ENCODE measurements around the gene TEN1.
"Not testable (repeated sequence)": the region's sequence is repeated elsewhere in the genome, so short reads cannot be mapped to it uniquely, and the experiment has no call there.

The TEN1 gene

DNA sequence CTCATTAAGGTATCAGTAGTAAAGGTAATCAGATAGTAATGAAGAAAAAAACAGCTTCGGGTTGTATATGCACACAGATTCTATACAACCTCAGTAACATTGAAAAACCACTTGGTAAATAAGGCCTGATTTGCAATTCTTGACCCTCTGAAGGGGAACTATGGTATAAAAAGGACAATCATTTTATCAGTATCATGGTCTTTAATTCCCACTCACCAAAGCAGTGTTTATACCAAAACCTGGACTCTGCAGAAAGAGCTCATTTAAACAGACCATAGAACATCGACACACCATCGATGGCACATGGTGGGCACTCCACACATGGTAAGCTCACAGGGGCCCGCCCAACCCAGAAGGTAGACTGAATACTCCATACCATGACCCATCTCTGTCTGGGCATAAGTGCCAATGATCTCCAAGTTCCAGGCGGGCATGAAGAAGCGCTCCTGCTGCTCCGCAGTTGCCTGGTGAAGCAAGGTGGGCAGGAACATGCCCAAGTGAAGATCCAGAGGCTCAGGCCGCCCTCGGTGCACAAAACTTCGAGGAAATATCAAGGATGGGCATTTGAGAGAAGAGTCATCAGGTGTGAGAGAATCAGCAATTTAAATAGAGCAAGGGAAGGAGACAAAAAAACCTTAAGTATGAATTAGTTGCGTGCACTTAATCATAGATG is 19.1 kb upstream of the TEN1 start:
- H3K27me3 Mint-ChIP-seq, result no peaks in the 10 kb centered on the region
- no peak for DNase-seq
- no peak overlapping the region for H3K4me3 Mint-ChIP-seq
- peaks cover 42% of the 10 kb centered on the region for H3K36me3 Mint-ChIP-seq (ENCODE audit: low read depth)
- H3K9me3 Mint-ChIP-seq, result no peaks in the 10 kb centered on the region
- peaks cover 8% of the 10 kb centered on the region for H3K4me1 Mint-ChIP-seq (ENCODE audit: low read depth)
- H3K27ac Mint-ChIP-seq, result no peak overlapping the region

DNA sequence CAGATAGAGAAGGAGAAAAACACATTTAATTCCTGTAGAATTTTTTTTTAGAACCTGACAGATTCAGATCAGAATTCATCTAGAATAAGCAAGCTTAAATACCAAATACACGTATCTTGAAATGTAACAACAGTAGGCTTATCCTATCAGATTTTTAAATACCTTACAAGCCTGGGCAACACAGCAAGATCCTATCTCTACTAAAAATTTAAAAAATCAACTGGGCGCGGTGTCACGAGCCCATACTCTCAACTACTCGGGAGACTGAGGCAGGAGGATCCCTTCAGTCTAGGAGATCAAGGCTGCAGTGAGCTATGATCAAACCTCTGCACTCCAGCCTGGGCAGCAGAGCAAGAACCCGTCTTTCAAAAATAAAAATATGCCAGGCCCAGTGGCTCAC is 13.6 kb upstream of the TEN1 start:
- no peak for DNase-seq
- Mint-ChIP-seq H3K27ac (no peak overlapping the region), H3K36me3 (ENCODE audit: low read depth) (peaks cover 25% of the 10 kb centered on the region), H3K4me1 (ENCODE audit: low read depth) (peaks cover 15% of the 10 kb centered on the region), H3K27me3 (no peaks in the 10 kb centered on the region), H3K4me3 (no peak overlapping the region), H3K9me3 (no peaks in the 10 kb centered on the region)

DNA sequence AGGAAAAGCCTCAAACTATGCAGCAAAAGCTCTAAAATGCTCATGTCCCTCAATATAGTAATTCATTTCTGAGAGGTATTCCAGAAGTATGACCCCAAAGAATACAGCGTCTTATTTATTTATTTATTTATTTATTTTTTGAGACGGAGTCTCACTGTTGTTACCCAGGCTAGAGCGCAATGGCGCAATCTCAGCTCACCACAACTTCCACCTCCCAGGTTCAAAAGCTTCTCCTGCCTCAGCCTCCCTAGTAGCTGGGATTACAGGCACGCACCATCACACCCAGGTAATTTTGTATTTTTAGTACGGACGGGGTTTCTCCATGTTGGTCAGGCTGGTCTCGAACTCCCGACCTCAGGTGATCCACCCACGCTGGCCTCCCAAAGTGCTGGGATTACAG is 10.0 kb upstream of the TEN1 start:
- DNase-seq, H3K27me3 Mint-ChIP-seq, H3K9me3 Mint-ChIP-seq, H3K27ac Mint-ChIP-seq, H3K4me3 Mint-ChIP-seq: not testable (repeated sequence)
- peaks cover 22% of the 10 kb centered on the region for H3K4me1 Mint-ChIP-seq (ENCODE audit: low read depth)
- peaks cover 42% of the 10 kb centered on the region for H3K36me3 Mint-ChIP-seq (ENCODE audit: low read depth)

- H3K36me3 Mint-ChIP-seq (ENCODE audit: low read depth), result peaks cover 37% of the 10 kb centered on the region
- no peaks in the 10 kb centered on the region for H3K27me3 Mint-ChIP-seq
- H3K9me3 Mint-ChIP-seq, result no peaks in the 10 kb centered on the region
- H3K4me3 Mint-ChIP-seq, result no peak overlapping the region
- H3K4me1 Mint-ChIP-seq (ENCODE audit: low read depth), result peaks cover 21% of the 10 kb centered on the region
- H3K27ac Mint-ChIP-seq, result no peak overlapping the region
- DNase-seq, result no peak
Measured at GRCh38 chr17:75970011-75970523, 9.0 kb upstream of the TEN1 start.

DNA sequence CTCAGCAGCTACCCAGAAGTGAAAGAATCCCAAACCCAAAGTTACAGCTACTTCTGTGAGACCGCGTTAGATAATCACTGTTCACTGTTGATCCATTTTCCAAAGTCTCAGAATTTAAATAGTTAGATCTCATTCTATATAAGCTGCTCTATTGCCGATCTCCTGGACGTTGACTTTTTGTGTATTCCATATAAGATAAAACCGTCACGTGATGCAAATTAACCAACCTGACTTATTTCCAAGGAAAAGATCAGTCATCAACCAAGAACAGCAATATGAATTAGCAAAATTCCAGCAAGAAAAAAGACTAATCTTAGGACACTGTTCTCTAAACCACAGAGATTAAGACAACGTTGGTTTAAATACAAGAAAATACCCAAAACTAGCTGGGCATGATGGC is 8.4 kb upstream of the TEN1 start:
- H3K27ac Mint-ChIP-seq, result no peak overlapping the region
- no peak for DNase-seq

DNA sequence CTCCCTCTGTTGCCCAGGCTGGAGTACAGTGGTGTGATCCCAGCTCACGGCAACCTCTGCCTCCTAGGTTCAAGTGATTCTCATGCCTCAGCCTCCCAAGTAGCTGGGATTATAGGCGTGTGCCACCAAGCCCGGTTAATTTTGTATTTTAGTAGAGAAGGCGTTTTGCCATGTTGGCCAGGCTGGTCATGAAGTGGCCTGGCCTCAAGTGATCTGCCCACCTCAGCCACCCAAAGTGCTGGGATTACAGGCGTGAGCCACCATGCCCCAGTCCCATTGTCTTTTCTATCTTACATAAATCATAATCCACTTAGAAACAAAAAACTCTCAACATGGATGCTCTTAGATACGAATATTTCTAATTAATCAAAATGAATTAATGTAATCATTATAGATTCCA is 3.9 kb upstream of the TEN1 start:
- not testable (repeated sequence) for H3K4me3 Mint-ChIP-seq, DNase-seq, H3K27me3 Mint-ChIP-seq, H3K27ac Mint-ChIP-seq, H3K9me3 Mint-ChIP-seq
- peaks cover 56% of the 10 kb centered on the region for H3K36me3 Mint-ChIP-seq (ENCODE audit: low read depth)
- peaks cover 48% of the 10 kb centered on the region for H3K4me1 Mint-ChIP-seq (ENCODE audit: low read depth)

More for the DNA sequence above, 8.4 kb upstream of the TEN1 start:
- Mint-ChIP-seq H3K4me3 (no peak overlapping the region), H3K36me3 (ENCODE audit: low read depth) (peaks cover 37% of the 10 kb centered on the region), H3K27me3 (no peaks in the 10 kb centered on the region), H3K4me1 (ENCODE audit: low read depth) (peaks cover 24% of the 10 kb centered on the region), H3K9me3 (no peaks in the 10 kb centered on the region)

GRCh38 chr17:75975757-75976174 is 3.3 kb upstream of the TEN1 start:
- no peaks in the 10 kb centered on the region for H3K9me3 Mint-ChIP-seq
- H3K36me3 Mint-ChIP-seq (ENCODE audit: low read depth), result peaks cover 51% of the 10 kb centered on the region
- no peak overlapping the region for H3K4me3 Mint-ChIP-seq
- H3K27ac Mint-ChIP-seq, result peak overlapping the region; percentile 55
- H3K27me3 Mint-ChIP-seq, result no peaks in the 10 kb centered on the region
- DNase-seq, result no peak
- peaks cover 48% of the 10 kb centered on the region for H3K4me1 Mint-ChIP-seq (ENCODE audit: low read depth)

- H3K4me1 Mint-ChIP-seq (ENCODE audit: low read depth), result peaks cover 50% of the 10 kb centered on the region
- no peak for DNase-seq
- H3K4me3 Mint-ChIP-seq, result peak overlapping the region; percentile 41
- no peaks in the 10 kb centered on the region for H3K27me3 Mint-ChIP-seq
- H3K27ac Mint-ChIP-seq, result peak overlapping the region; percentile 55
- no peaks in the 10 kb centered on the region for H3K9me3 Mint-ChIP-seq
- peaks cover 48% of the 10 kb centered on the region for H3K36me3 Mint-ChIP-seq (ENCODE audit: low read depth)
Measured at GRCh38 chr17:75976175-75976848, 2.7 kb upstream of the TEN1 start.

- Mint-ChIP-seq H3K4me3 (peak overlapping the region; percentile 97), H3K9me3 (no peaks in the 10 kb centered on the region), H3K27me3 (no peaks in the 10 kb centered on the region), H3K36me3 (ENCODE audit: low read depth) (peaks cover 29% of the 10 kb centered on the region), H3K27ac (peak overlapping the region; percentile 99), H3K4me1 (ENCODE audit: low read depth) (peaks cover 45% of the 10 kb centered on the region)
- no peak for DNase-seq
Measured at GRCh38 chr17:75979705-75980187, 706 bp downstream of the TEN1 start.

- no peak for DNase-seq
- Mint-ChIP-seq H3K27me3 (no peaks in the 10 kb centered on the region), H3K9me3 (no peaks in the 10 kb centered on the region), H3K4me1 (ENCODE audit: low read depth) (peaks cover 45% of the 10 kb centered on the region), H3K27ac (peak overlapping the region; percentile 99), H3K36me3 (ENCODE audit: low read depth) (peaks cover 29% of the 10 kb centered on the region), H3K4me3 (peak overlapping the region; percentile 97)
Measured at GRCh38 chr17:75980188-75981018, 1.4 kb downstream of the TEN1 start.

GRCh38 chr17:75981019-75981615 is 2.1 kb downstream of the TEN1 start:
- H3K4me3 Mint-ChIP-seq, result peak overlapping the region; percentile 97
- peaks cover 29% of the 10 kb centered on the region for H3K36me3 Mint-ChIP-seq (ENCODE audit: low read depth)
- no peaks in the 10 kb centered on the region for H3K9me3 Mint-ChIP-seq
- H3K27me3 Mint-ChIP-seq, result no peaks in the 10 kb centered on the region
- no peak for DNase-seq
- peak overlapping the region; percentile 99 for H3K27ac Mint-ChIP-seq
- H3K4me1 Mint-ChIP-seq (ENCODE audit: low read depth), result peaks cover 38% of the 10 kb centered on the region

DNA sequence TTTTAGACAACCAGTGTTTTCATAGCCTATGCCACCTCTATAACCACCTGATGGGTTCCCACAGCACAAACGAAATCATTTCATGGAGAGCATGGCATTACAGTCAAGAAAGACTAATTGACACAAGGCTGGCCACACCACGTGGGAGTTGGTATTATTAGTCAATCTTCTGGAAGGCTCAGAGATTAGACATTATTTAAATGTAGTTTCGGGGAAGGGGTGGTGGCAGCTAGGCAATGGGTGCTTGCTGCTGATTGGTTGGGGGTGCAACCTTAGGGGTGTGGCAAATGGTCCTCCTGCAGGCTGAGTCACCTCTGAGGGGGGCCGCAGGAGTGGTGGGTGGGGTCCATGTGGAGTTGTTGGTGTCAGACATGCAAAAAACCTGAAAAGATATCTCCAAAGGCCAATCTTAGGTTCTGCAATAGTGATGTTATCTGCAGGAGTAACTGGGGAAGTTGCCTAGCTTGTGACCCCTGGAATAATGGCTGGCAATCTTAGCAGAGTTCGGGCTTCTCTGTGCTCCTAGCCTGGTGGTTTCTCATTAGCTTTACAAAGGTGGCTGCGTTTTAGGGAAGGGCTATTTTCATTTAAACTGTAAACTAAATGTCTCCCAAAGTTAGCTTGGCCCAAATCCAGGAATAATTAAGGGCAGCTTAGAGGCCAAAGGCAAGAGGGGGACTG is 4.6 kb downstream of the TEN1 start:
- no peaks in the 10 kb centered on the region for H3K9me3 Mint-ChIP-seq
- no peak for DNase-seq
- no peak overlapping the region for H3K27ac Mint-ChIP-seq
- H3K4me3 Mint-ChIP-seq, result no peak overlapping the region
- H3K36me3 Mint-ChIP-seq (ENCODE audit: low read depth), result peaks cover 16% of the 10 kb centered on the region
- H3K27me3 Mint-ChIP-seq, result no peaks in the 10 kb centered on the region
- peaks cover 19% of the 10 kb centered on the region for H3K4me1 Mint-ChIP-seq (ENCODE audit: low read depth)

DNA sequence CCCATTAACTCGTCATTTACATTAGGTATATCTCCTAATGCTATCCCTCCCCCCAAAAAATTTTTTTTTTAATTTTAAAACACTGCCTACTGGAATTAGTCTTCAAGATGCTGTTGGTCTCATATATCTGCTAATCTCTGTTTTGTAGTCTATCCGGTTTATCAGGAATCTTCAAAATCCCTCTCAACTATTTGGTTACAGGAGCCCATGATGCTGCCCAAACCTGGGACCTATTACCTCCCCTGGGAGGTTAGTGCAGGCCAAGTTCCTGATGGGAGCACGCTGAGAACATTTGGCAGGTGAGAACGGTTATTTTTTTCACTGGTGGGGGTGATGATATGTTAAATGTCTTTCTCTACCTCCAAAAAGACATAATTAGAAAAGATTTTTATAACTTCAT is 6.9 kb downstream of the TEN1 start:
- H3K9me3 Mint-ChIP-seq, result no peaks in the 10 kb centered on the region
- H3K36me3 Mint-ChIP-seq (ENCODE audit: low read depth), result peaks cover 6% of the 10 kb centered on the region
- H3K4me3 Mint-ChIP-seq, result no peak overlapping the region
- H3K27ac Mint-ChIP-seq, result no peak overlapping the region
- DNase-seq, result no peak
- no peaks in the 10 kb centered on the region for H3K27me3 Mint-ChIP-seq
- peaks cover 6% of the 10 kb centered on the region for H3K4me1 Mint-ChIP-seq (ENCODE audit: low read depth)

DNA sequence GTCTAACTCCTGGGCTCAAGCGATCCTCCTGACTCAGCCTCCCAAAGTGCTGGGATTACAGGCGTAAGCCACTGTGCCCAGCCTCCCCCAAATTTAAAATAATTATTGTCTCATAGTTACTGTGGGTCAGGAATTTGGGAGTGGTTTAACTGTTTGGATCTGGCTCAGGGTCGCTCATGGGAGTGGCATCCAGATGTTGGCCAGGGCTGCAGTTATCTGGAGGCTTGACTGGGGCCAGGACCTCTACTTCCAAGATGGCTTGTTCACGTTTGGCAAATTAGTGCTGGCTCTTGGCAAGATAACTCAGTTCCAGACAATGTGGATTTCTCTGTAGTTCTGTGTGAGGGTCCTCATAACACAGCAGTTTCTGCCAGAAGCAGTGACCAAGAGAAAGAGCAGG is 8.0 kb downstream of the TEN1 start:
- no peaks in the 10 kb centered on the region for H3K9me3 Mint-ChIP-seq
- H3K27me3 Mint-ChIP-seq, result no peaks in the 10 kb centered on the region
- DNase-seq, result no peak
- H3K36me3 Mint-ChIP-seq (ENCODE audit: low read depth), result peaks cover 16% of the 10 kb centered on the region
- no peak overlapping the region for H3K4me3 Mint-ChIP-seq
- peaks cover 3% of the 10 kb centered on the region for H3K4me1 Mint-ChIP-seq (ENCODE audit: low read depth)
- H3K27ac Mint-ChIP-seq, result no peak overlapping the region
